Smooth muscle cell (in vitro differentiated cells): ENCODE data around the gene PODXL. TPM values are rescaled to one million over a fixed set of nuclear protein-coding genes. Genes with fewer than 3 reads are reported as not detected.
"Not testable (repeated sequence)": the region's sequence is repeated elsewhere in the genome, so short reads cannot be mapped to it uniquely, and the experiment has no call there.

Experiments used
- DNase-seq: peaks from one replicate; lab custom pipeline; 2025; ENCODE audit not compliant: unreplicated experiment; lab: John Stamatoyannopoulos, UW
- H2AFZ ChIP-seq: fragments of 200-600 bp; sonication (generic); 2 replicates; pipeline ENCODE4 v1.6.0; 2016; ENCODE audit warnings: antibody characterized with exemption, low read depth, mild to moderate bottlenecking
- H3F3A ChIP-seq: fragments of 200-600 bp; sonication (generic); 2 replicates; pipeline ENCODE4 v1.6.0; 2017; ENCODE audit warnings: antibody characterized with exemption, low read depth
- H3K27ac ChIP-seq: fragments of 200-600 bp; sonication (generic); 2 replicates; pipeline ENCODE4 v1.5.1; 2016; ENCODE audit warnings: low read depth, mild to moderate bottlenecking
- H3K27me3 ChIP-seq: fragments of 200-600 bp; sonication (generic); 2 replicates; pipeline ENCODE4 v1.6.1; 2016; ENCODE audit warnings: low read depth, mild to moderate bottlenecking
- H3K36me3 ChIP-seq: fragments of 200-600 bp; sonication (generic); 2 replicates; pipeline ENCODE4 v1.5.1; 2016; ENCODE audit warnings: low read depth
- H3K4me1 ChIP-seq: fragments of 200-600 bp; sonication (generic); 2 replicates; pipeline ENCODE4 v1.5.1; 2016; ENCODE audit warnings: low read depth
- H3K4me2 ChIP-seq: fragments of 200-600 bp; sonication (generic); 2 replicates; pipeline ENCODE4 v1.6.0; 2016; ENCODE audit warnings: mild to moderate bottlenecking
- H3K4me3 ChIP-seq: fragments of 200-600 bp; sonication (generic); 2 replicates; pipeline ENCODE4 v1.5.1; 2016; ENCODE audit warnings: mild to moderate bottlenecking
- H3K79me2 ChIP-seq: fragments of 200-600 bp; sonication (generic); 2 replicates; pipeline ENCODE4 v1.6.0; 2016; ENCODE audit warnings: low read depth, mild to moderate bottlenecking
- H3K9ac ChIP-seq: fragments of 200-600 bp; sonication (generic); 2 replicates; pipeline ENCODE4 v1.6.0; 2016; ENCODE audit warnings: low read depth
- H3K9me3 ChIP-seq: fragments of 200-600 bp; sonication (generic); replicated peaks from 2 replicates; pipeline ENCODE4 v1.5.1; 2016; ENCODE audit warnings: low read depth
- H4K20me1 ChIP-seq: fragments of 200-600 bp; sonication (generic); 2 replicates; pipeline ENCODE4 v1.6.0; 2016; ENCODE audit warnings: low read depth
- WGBS: methylation state at CpG from one replicate; pipeline ENCODE4 v1.1.7; 2016; ENCODE audit warnings: low lambda C conversion rate; 5-methylcytosine and 5-hydroxymethylcytosine counted together
- polyA plus RNA-seq: library from polyadenylated mRNA; unstranded; fragments of >200 nt; fragmentation: Nextera tagmentation; extraction: Ambion mirVana; gene quantifications from 2 replicates; pipeline ENCODE4 v1.2.1, GENCODE V29; 2016
- total RNA-seq: library from RNA; depleted of rRNA; stranded (reverse); fragments of >200 nt; gene quantifications from 2 replicates; pipeline ENCODE4 v1.2.3, GENCODE V29; 2014
- TF ChIP-seq, protein P1 (sequence below): fragments of 200-600 bp; sonication (generic); IDR thresholded peaks from 2 replicates; pipeline ENCODE4 v1.5.1; 2017; ENCODE audit warnings: borderline replicate concordance, mild to moderate bottlenecking, antibody characterized with exemption; ENCODE audit not compliant: insufficient read depth, poor library complexity, severe bottlenecking

The PODXL gene
- total and polyA plus RNA-seq, 2 experiments from 2014 or later = 2.1 to 10.8 TPM

DNA sequence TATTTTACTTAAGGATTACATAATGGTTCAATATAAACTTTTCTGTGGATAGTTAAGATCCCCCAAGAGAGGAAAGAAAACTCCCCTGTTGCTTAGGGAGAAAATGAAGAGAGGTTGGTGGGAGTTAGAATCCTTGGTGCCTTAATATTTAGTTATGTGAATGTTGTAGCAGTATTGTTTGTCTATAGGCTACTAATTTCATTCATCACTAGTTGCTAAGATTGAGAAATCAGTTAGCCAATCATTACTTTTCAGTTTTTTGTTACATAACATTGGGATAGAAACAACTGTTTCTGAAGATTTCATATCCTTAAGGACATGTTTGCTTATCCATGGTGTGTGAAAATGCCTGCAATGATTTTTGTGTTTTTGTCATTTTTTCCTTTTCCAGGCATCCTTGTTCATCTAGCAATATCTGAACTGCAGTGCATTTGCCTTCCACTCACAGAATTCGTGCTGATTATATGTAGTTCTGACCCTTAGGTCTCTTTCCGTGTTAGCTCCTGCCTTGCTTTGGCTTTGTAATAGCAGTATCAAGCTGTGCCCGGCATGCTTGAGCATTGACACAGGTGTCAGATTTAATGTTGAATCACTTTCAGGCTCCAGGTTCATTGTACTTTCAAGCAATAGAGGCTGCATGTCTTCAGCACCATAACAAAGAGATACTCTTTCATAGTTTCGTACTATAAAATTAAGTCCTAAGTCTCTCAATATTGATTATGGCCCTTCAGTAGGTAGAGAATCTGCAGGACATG, 85.0 kb downstream of the PODXL start:
- Histone ChIP-seq H3K27me3 (no peaks in the 10 kb centered on the region), H3K9me3 (no peaks in the 10 kb centered on the region), H2AFZ (no peak overlapping the region), H3F3A (no peaks in the 10 kb centered on the region), H3K4me1 (no peaks in the 10 kb centered on the region), H3K36me3 (peaks cover 31% of the 10 kb centered on the region), H4K20me1 (no peaks in the 10 kb centered on the region), H3K4me2 (no peak overlapping the region), H3K27ac (no peak overlapping the region), H3K9ac (no peak overlapping the region), H3K4me3 (no peak overlapping the region), H3K79me2 (no peaks in the 10 kb centered on the region)
- TF ChIP-seq, protein P1, sequence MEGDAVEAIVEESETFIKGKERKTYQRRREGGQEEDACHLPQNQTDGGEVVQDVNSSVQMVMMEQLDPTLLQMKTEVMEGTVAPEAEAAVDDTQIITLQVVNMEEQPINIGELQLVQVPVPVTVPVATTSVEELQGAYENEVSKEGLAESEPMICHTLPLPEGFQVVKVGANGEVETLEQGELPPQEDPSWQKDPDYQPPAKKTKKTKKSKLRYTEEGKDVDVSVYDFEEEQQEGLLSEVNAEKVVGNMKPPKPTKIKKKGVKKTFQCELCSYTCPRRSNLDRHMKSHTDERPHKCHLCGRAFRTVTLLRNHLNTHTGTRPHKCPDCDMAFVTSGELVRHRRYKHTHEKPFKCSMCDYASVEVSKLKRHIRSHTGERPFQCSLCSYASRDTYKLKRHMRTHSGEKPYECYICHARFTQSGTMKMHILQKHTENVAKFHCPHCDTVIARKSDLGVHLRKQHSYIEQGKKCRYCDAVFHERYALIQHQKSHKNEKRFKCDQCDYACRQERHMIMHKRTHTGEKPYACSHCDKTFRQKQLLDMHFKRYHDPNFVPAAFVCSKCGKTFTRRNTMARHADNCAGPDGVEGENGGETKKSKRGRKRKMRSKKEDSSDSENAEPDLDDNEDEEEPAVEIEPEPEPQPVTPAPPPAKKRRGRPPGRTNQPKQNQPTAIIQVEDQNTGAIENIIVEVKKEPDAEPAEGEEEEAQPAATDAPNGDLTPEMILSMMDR = no peak
- WGBS = 96% methylated on average over 4 of the region's 4 CpGs
- no peak for DNase-seq

DNA sequence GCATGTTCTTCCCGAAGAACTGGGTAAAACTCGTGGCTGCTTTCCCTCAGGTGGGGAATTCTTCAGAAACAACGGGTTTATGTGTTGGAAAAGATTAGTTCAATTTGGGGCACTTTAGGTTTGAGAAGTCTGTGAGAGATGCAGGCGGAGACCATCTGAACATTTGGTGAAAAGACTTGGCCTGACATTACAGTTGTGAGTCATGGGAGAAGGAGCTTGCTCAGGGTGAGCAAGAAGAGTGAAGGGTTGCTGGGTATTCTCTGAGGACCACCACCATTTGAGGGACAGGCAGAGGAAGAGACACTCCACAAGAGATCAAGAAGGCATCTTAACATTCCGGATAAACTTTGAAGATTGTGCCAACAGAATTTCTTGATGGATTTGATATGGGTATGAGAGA, 88.6 kb downstream of the PODXL start:
- peaks cover 11% of the 10 kb centered on the region for H4K20me1 ChIP-seq
- no peaks in the 10 kb centered on the region for H3F3A ChIP-seq
- no peak overlapping the region for H3K4me2 ChIP-seq
- no peak overlapping the region for H2AFZ ChIP-seq
- H3K4me1 ChIP-seq = no peaks in the 10 kb centered on the region
- no peaks in the 10 kb centered on the region for H3K9me3 ChIP-seq
- 92% methylated on average over 5 of the region's 5 CpGs for WGBS
- H3K27ac ChIP-seq = no peak overlapping the region
- H3K9ac ChIP-seq = no peak overlapping the region
- DNase-seq = no peak
- no peaks in the 10 kb centered on the region for H3K79me2 ChIP-seq
- TF ChIP-seq, protein P1 = no peak
- no peaks in the 10 kb centered on the region for H3K27me3 ChIP-seq
- H3K36me3 ChIP-seq = peaks cover 47% of the 10 kb centered on the region
- H3K4me3 ChIP-seq = no peak overlapping the region

DNA sequence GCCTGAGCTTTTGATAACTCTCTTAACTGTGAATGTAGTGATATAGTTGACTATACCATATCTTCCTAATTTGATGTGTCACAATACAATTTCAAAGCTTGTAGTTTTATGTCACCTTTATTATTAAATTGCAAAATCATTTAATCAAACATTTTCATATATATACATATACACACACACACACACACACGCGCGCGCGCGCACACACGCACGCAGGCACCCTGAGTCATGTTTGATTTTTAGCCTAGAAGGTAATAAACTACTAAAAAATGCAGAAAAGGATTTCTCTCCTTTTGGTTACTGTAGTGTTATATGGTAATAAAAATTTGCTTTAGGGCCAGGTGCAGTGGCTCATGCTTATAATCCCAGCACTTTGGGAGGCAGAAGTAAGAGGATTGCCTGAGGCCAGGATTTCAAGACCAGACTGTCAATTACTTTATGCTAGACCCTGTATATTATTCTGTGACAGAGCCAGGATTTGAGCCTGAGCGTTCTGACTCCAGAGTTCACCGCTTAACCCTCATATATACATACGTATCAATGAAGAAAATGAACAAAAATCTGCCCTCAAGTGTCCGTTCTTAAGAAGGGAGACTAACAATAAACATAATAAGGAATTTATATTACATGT, 89.6 kb downstream of the PODXL start:
- Histone ChIP-seq H3K4me2 (no peak overlapping the region), H3K36me3 (peaks cover 54% of the 10 kb centered on the region), H3K79me2 (no peaks in the 10 kb centered on the region), H3K9ac (no peak overlapping the region), H3F3A (no peaks in the 10 kb centered on the region), H3K4me1 (no peaks in the 10 kb centered on the region), H3K4me3 (no peak overlapping the region), H3K27ac (no peak overlapping the region), H3K9me3 (no peaks in the 10 kb centered on the region), H3K27me3 (no peaks in the 10 kb centered on the region), H4K20me1 (peaks cover 11% of the 10 kb centered on the region), H2AFZ (no peak overlapping the region)
- no peak for DNase-seq
- TF ChIP-seq, protein P1 = no peak
- WGBS = 90% methylated on average over 12 of the region's 12 CpGs

DNA sequence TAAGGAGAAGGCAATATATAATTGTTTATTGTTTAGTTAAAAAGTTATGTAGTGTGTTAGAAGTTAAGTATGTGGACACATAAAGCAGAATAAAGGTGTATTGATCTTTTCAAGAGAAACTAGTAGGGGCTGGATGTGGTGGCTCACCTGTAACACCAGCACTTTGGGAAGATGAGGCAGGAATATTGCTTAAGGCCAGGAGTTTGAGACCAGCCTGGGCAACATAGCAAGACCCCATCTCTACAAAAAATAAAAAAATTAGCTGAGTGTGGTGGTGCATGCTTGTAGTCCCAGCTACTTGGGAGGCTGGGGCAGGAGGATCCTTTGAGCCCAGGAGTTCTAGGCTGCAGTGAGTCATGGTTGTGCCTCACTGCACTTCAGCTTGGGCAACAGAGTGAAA, 93.7 kb downstream of the PODXL start:
- not testable (repeated sequence) for H3K4me3 ChIP-seq, H3K9ac ChIP-seq, H3K79me2 ChIP-seq, H3K27me3 ChIP-seq, H2AFZ ChIP-seq, DNase-seq, H3K4me2 ChIP-seq, H3K27ac ChIP-seq, H3K9me3 ChIP-seq, H3K4me1 ChIP-seq, H3F3A ChIP-seq
- H3K36me3 ChIP-seq = peaks cover 50% of the 10 kb centered on the region
- peaks cover 11% of the 10 kb centered on the region for H4K20me1 ChIP-seq
